ENCODE measurements around the gene PTPRB.

DNA sequence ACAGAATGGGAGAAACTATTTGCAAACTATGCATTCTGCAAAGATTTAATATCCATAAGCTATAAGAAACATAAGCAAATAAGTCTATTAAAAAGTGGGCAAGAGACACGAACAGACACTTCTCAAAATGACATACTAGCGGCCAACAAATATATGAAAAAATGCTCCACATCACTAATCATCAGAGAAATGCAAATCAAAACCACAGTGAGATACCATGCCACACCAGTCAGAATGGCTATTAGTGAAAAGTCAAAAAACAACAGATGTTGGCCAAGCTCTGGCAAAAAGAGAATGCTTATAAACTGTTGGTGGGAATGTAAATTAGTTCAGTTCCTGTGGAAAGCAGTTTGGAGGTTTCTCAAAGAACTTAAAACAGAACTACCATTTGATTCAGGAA is 149.8 kb downstream of the PTPRB start:
- TF ChIP-seq POLR2AphosphoS5 (IDR thresholded peaks at IDR 0.05) (no peak), EP300 (IDR thresholded peaks at IDR 0.05) (no peak)
- TF ChIP-seq, protein P1, sequence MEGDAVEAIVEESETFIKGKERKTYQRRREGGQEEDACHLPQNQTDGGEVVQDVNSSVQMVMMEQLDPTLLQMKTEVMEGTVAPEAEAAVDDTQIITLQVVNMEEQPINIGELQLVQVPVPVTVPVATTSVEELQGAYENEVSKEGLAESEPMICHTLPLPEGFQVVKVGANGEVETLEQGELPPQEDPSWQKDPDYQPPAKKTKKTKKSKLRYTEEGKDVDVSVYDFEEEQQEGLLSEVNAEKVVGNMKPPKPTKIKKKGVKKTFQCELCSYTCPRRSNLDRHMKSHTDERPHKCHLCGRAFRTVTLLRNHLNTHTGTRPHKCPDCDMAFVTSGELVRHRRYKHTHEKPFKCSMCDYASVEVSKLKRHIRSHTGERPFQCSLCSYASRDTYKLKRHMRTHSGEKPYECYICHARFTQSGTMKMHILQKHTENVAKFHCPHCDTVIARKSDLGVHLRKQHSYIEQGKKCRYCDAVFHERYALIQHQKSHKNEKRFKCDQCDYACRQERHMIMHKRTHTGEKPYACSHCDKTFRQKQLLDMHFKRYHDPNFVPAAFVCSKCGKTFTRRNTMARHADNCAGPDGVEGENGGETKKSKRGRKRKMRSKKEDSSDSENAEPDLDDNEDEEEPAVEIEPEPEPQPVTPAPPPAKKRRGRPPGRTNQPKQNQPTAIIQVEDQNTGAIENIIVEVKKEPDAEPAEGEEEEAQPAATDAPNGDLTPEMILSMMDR (IDR thresholded peaks at IDR 0.05), result no peak
